ENCODE measurements around the gene HPSE2.

GRCh38 chr10:98659951-98660350, 575.7 kb downstream of the HPSE2 start:
- TF ChIP-seq CTCF (IDR thresholded peaks at IDR 0.05; ENCODE audit: low read depth, low read length) = no peak
- TF ChIP-seq EZH2phosphoT487 (IDR thresholded peaks at IDR 0.05; ENCODE audit: low read depth) = no peak
